ENCODE data around the gene SLC9A8. TPM values are rescaled to one million over a fixed set of nuclear protein-coding genes. Genes with fewer than 3 reads are reported as not detected.

The SLC9A8 gene
- total and polyA plus RNA-seq, 2 of the 8 experiments (the other 6 are each of a cell fraction or from before 2014, with no cell fraction given): 3.2 to 6.2 TPM

GRCh38 chr20:49835031-49835430 is 22.4 kb downstream of the SLC9A8 start:
- Histone ChIP-seq H3K56ac (replicated peaks; ENCODE audit: insufficient read length, low read depth, low read length) (no peak overlapping the region), H3K79me1 (ENCODE audit: low read depth, low read length) (no peaks in the 10 kb centered on the region), H2AK5ac (ENCODE audit: low read depth, low read length) (no peak overlapping the region), H2AFZ (ENCODE audit: low read length) (no peak overlapping the region), H4K8ac (ENCODE audit: extremely low read depth, insufficient read depth, low read length) (no peak overlapping the region), H3K4me1 (replicated peaks in 1 of 4; ENCODE audit: control insufficient read depth in 3 of 4, insufficient read depth in 4 of 4, low read length in 3 of 4) (peaks cover 0 to 8% (median 0%) of the 10 kb centered on the region in 4 experiments; a peak in 3 of 7 replicates), H3K14ac (ENCODE audit: insufficient read length) (no peak overlapping the region), H3K23ac (ENCODE audit: insufficient read length) (no peak overlapping the region), H3K9ac (replicated peaks in 1 of 4; ENCODE audit: extremely low read depth in 1 of 4, low read depth in 3 of 4, low read length in 3 of 4) (no peak overlapping the region), H4K91ac (replicated peaks; ENCODE audit: insufficient read length, low read length) (no peak overlapping the region), H3K4me3 (ENCODE audit: extremely low read depth in 1 of 4, insufficient read depth in 2 of 4, low read depth in 3 of 4, low read length in 4 of 4) (no peak overlapping the region), H3K27me3 (replicated peaks in 1 of 4; ENCODE audit: control insufficient read depth in 3 of 4, extremely low read depth in 1 of 4, insufficient read depth in 3 of 4, low read length in 3 of 4) (no peaks in the 10 kb centered on the region), H2BK12ac (ENCODE audit: low read depth, low read length) (no peak overlapping the region), H3K79me2 (ENCODE audit: control insufficient read depth in 1 of 2, insufficient read depth in 2 of 2, low read length in 2 of 2) (no peaks in the 10 kb centered on the region), H3K36me3 (ENCODE audit: control insufficient read depth in 2 of 4, insufficient read depth in 4 of 4, low read length in 3 of 4) (no peaks in the 10 kb centered on the region), H2BK15ac (ENCODE audit: low read length) (no peak overlapping the region), H4K5ac (ENCODE audit: insufficient read length, low read depth, low read length) (no peak overlapping the region), H2BK5ac (ENCODE audit: low read depth, low read length) (no peak overlapping the region), H3K23me2 (ENCODE audit: low read depth, low read length) (no peaks in the 10 kb centered on the region; the same call in 1 of the 2 replicates), H3K18ac (ENCODE audit: extremely low read depth, low read length) (no peak overlapping the region), H2BK120ac (replicated peaks; ENCODE audit: low read depth, low read length) (no peak overlapping the region), H3K9me3 (ENCODE audit: insufficient read depth in 2 of 2, low read depth in 1 of 2, low read length in 1 of 2) (no peaks in the 10 kb centered on the region), H4K20me1 (replicated peaks in 1 of 2; ENCODE audit: control insufficient read depth in 1 of 2, insufficient read depth in 2 of 2, low read length in 2 of 2) (peaks cover 0 to 2% of the 10 kb centered on the region in 2 experiments), H3K27ac (ENCODE audit: low read depth, low read length) (no peak overlapping the region), H2BK20ac (ENCODE audit: low read length) (no peak overlapping the region), H3K4ac (replicated peaks; ENCODE audit: insufficient read length, low read depth, low read length) (no peak overlapping the region), H3K4me2 (ENCODE audit: insufficient read depth in 1 of 2, low read depth in 2 of 2, low read length in 2 of 2) (no peak overlapping the region)
- no peak for FAIRE-seq
- no peak for DNase-seq (ENCODE audit: low read depth in 1 of 2, low spot score in 2 of 2)
- WGBS, 2 experiments (ENCODE audit: extremely low coverage in 1 of 2, insufficient coverage in 1 of 2, insufficient read length in 1 of 2, insufficient replicate concordance in 2 of 2, low coverage in 1 of 2, low lambda C conversion rate in 2 of 2, missing lambda C conversion rate in 1 of 2): 95% methylated on average over 4 of the region's 4 CpGs; no CpG with 5 or more reads in 1 of the 2 experiments
- no peak for TF ChIP-seq CHD1 (IDR thresholded peaks at IDR 0.05; ENCODE audit: low read depth, low read length)
- no peak for TF ChIP-seq POLR2AphosphoS5 (IDR thresholded peaks at IDR 0.05; ENCODE audit: low read depth, low read length)
- TF ChIP-seq SIRT6 (IDR thresholded peaks at IDR 0.05; ENCODE audit: low read length): no peak
- no peak for TF ChIP-seq HDAC2 (IDR thresholded peaks at IDR 0.05; ENCODE audit: borderline replicate concordance in 1 of 2, low read depth in 2 of 2, low read length in 2 of 2)
- TF ChIP-seq JUND (IDR thresholded peaks at IDR 0.05; ENCODE audit: low read length): no peak
- no peak for TF ChIP-seq MAFK (IDR thresholded peaks at IDR 0.05; ENCODE audit: low read depth, low read length)
- no peak for TF ChIP-seq EGR1 (IDR thresholded peaks at IDR 0.05; ENCODE audit: borderline replicate concordance, low read depth, low read length)
- TF ChIP-seq GABPA (IDR thresholded peaks at IDR 0.05; ENCODE audit: borderline replicate concordance, insufficient read depth, low read length): no peak
- POLR2A ChIA-PET (ENCODE audit: partially characterized antibody): interaction anchor here (1.1 kb wide), 1 partner anchor 10 kb away, joined by 3 read pairs; no protein-coding TSS in a partner anchor
- CTCF ChIA-PET (ENCODE audit: partially characterized antibody): interaction anchor here (7.7 kb wide), 1 partner anchor 10 kb away, joined by 39 read pairs; no protein-coding TSS in a partner anchor

Measured in H1 (cell line).